ENCODE results near the gene LRRIQ1. TPM values are rescaled to one million over a fixed set of nuclear protein-coding genes. Genes with fewer than 3 reads are reported as not detected.

Gene LRRIQ1
- total RNA-seq, 1 experiment from 2014 or later, result 0.39 TPM

DNA sequence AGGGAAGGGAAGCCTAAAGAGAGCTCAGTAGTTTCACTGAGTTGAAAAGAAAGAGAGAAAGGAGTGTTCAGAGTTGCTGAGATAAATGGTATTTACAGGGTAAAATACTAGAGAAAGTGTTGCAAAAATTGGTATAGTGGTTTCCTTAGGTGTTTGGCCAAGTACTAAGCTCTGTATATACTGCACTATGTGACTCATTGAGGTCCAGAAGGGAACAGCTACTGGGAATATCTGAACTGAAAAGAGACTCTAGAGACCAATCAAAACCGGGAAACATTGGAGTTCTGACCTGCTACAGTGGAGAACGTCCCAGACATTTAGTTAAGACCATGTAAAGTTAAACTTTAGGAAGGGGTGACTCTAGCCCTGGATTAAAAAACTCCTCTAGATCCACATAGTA lies 201.2 kb downstream of the LRRIQ1 start:
- H3K4me2 ChIP-seq (ENCODE audit: insufficient read depth, insufficient read length, low read length), result no peak overlapping the region
- H3K79me1 ChIP-seq (ENCODE audit: insufficient read depth, low read depth, low read length, poor library complexity, severe bottlenecking), result no peaks in the 10 kb centered on the region
- no peak overlapping the region for H2BK20ac ChIP-seq (ENCODE audit: low read depth, low read length, poor library complexity, severe bottlenecking)
- no peak overlapping the region for H3K56ac ChIP-seq (ENCODE audit: insufficient read length, low read depth, low read length)
- Mint-ChIP-seq H3K4me3 (no peak overlapping the region), H3K9me3 (peaks cover 5 to 7% of the 10 kb centered on the region in 2 experiments; a peak in 3 of 5 replicates), H3K4me1 (no peaks in the 10 kb centered on the region), H3K27ac (no peak overlapping the region), H3K36me3 (ENCODE audit: insufficient read depth in 1 of 3, low read depth in 3 of 3) (peaks cover 0 to 4% (median 0%) of the 10 kb centered on the region in 3 experiments; a peak in 1 of 7 replicates), H3K27me3 (ENCODE audit: low read depth) (no peaks in the 10 kb centered on the region)
- H3K79me2 ChIP-seq (ENCODE audit: insufficient read depth, low read length), result no peaks in the 10 kb centered on the region
- H3T11ph ChIP-seq (ENCODE audit: low read length), result no peak overlapping the region
- H2BK5ac ChIP-seq (ENCODE audit: insufficient read length, low read length), result no peak overlapping the region
- H2AK5ac ChIP-seq (ENCODE audit: insufficient read length, low read length), result no peak overlapping the region
- TF ChIP-seq, protein P1, sequence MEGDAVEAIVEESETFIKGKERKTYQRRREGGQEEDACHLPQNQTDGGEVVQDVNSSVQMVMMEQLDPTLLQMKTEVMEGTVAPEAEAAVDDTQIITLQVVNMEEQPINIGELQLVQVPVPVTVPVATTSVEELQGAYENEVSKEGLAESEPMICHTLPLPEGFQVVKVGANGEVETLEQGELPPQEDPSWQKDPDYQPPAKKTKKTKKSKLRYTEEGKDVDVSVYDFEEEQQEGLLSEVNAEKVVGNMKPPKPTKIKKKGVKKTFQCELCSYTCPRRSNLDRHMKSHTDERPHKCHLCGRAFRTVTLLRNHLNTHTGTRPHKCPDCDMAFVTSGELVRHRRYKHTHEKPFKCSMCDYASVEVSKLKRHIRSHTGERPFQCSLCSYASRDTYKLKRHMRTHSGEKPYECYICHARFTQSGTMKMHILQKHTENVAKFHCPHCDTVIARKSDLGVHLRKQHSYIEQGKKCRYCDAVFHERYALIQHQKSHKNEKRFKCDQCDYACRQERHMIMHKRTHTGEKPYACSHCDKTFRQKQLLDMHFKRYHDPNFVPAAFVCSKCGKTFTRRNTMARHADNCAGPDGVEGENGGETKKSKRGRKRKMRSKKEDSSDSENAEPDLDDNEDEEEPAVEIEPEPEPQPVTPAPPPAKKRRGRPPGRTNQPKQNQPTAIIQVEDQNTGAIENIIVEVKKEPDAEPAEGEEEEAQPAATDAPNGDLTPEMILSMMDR (conservative IDR thresholded peaks at IDR 0.05), result no peak
- no peaks in the 10 kb centered on the region for H4K20me1 ChIP-seq (ENCODE audit: control insufficient read depth, insufficient read depth, insufficient read length)
- H3K23ac ChIP-seq (ENCODE audit: insufficient read length, low read depth, low read length), result no peak overlapping the region
- H4K8ac ChIP-seq (replicated peaks; ENCODE audit: insufficient read length, low read depth, low read length), result no peak overlapping the region
- DNase-seq, result no peak
- no peak overlapping the region for H2BK12ac ChIP-seq (ENCODE audit: insufficient read length, low read depth, low read length)
- no peaks in the 10 kb centered on the region for H3K27me3 ChIP-seq (ENCODE audit: insufficient read depth, low read length)
- H3K18ac ChIP-seq (ENCODE audit: insufficient read length, low read depth, low read length), result no peak overlapping the region
- no peak overlapping the region for H3K27ac ChIP-seq (ENCODE audit: insufficient read length, low read depth, low read length)
- H2BK120ac ChIP-seq (ENCODE audit: low read depth, low read length, poor library complexity, severe bottlenecking), result no peak overlapping the region
- no peak overlapping the region for H3K9ac ChIP-seq (ENCODE audit: extremely low read depth, insufficient read length, low read length)
- H2AFZ ChIP-seq (ENCODE audit: low read length), result no peak overlapping the region
- H3K4ac ChIP-seq (ENCODE audit: low read depth, low read length), result no peak overlapping the region
- no CpG with 5 or more reads among the region's 2 CpGs for WGBS (ENCODE audit: extremely low coverage, insufficient read length, low lambda C conversion rate)
- no peaks in the 10 kb centered on the region for H3K23me2 ChIP-seq (ENCODE audit: insufficient read length, low read depth, low read length, poor library complexity, severe bottlenecking)
- H3K4me1 ChIP-seq (ENCODE audit: insufficient read depth, low read length), result no peaks in the 10 kb centered on the region
- H4K5ac ChIP-seq (ENCODE audit: insufficient read length, low read depth, low read length), result no peak overlapping the region
- no peak overlapping the region for H2BK15ac ChIP-seq (ENCODE audit: low read depth, low read length)
- H3K9me3 ChIP-seq (ENCODE audit: control insufficient read depth, low read depth, low read length), result no peaks in the 10 kb centered on the region
- no peak overlapping the region for H4K91ac ChIP-seq (ENCODE audit: insufficient read length, low read depth, low read length)
- H3K14ac ChIP-seq (ENCODE audit: insufficient read depth, low read length), result no peak overlapping the region
